GM19239 (cell line): ENCODE measurements around the gene HK1.

Source experiments
- DNase-seq: peaks from one replicate; pipeline ENCODE4 v3.0.0; 2011; ENCODE audit warnings: low spot score; ENCODE audit not compliant: insufficient read length
- FAIRE-seq: peaks from 2 replicates; lab custom pipeline; 2011; peaks lifted over from hg19 to GRCh38; lab: Jason Lieb, UNC

The HK1 gene

GRCh38 chr10:69278446-69278963, at the start of gene HK1:
Gene HK1, plus strand, starts transcription at chr10:69278496.
- FAIRE-seq = no peak
- DNase-seq = no peak

GRCh38 chr10:69229616-69229916, 48.7 kb upstream of the HK1 start:
- DNase-seq (no peak), FAIRE-seq (no peak)

- FAIRE-seq (no peak), DNase-seq (no peak)
These were observed 48.2 kb upstream of the HK1 start for GRCh38 chr10:69230128-69230527.

GRCh38 chr10:69232252-69232651, 46.0 kb upstream of the HK1 start:
- FAIRE-seq = no peak
- no peak for DNase-seq

- DNase-seq = no peak
These were observed 45.4 kb upstream of the HK1 start for GRCh38 chr10:69232736-69233480.

GRCh38 chr10:69234447-69234846, 43.8 kb upstream of the HK1 start:
- DNase-seq (no peak), FAIRE-seq (no peak)

More at GRCh38 chr10:69232736-69233480, 45.4 kb upstream of the HK1 start:
- FAIRE-seq = no peak

GRCh38 chr10:69237528-69238159, 40.7 kb upstream of the HK1 start:
- peak; percentile 95 for FAIRE-seq

GRCh38 chr10:69239136-69239535, 39.2 kb upstream of the HK1 start:
- FAIRE-seq (no peak), DNase-seq (no peak)

More at GRCh38 chr10:69237528-69238159, 40.7 kb upstream of the HK1 start:
- peak; percentile 70 for DNase-seq

GRCh38 chr10:69239816-69240434, 38.4 kb upstream of the HK1 start:
- FAIRE-seq = no peak

GRCh38 chr10:69240455-69240854, 37.8 kb upstream of the HK1 start:
- FAIRE-seq (no peak), DNase-seq (no peak)

More at GRCh38 chr10:69239816-69240434, 38.4 kb upstream of the HK1 start:
- no peak for DNase-seq

- FAIRE-seq = no peak
- no peak for DNase-seq
These were observed 36.7 kb upstream of the HK1 start for GRCh38 chr10:69241575-69241974.

GRCh38 chr10:69242040-69242851, 36.0 kb upstream of the HK1 start:
- no peak for DNase-seq
- FAIRE-seq = no peak

GRCh38 chr10:69242852-69243212, 35.5 kb upstream of the HK1 start:
- DNase-seq (no peak), FAIRE-seq (no peak)

- FAIRE-seq (no peak), DNase-seq (no peak)
These were observed 34.5 kb upstream of the HK1 start for GRCh38 chr10:69243817-69244216.

GRCh38 chr10:69246036-69246435, 32.3 kb upstream of the HK1 start:
- DNase-seq = no peak

GRCh38 chr10:69246581-69247312, 31.5 kb upstream of the HK1 start:
- no peak for DNase-seq
- FAIRE-seq = no peak

More at GRCh38 chr10:69246036-69246435, 32.3 kb upstream of the HK1 start:
- FAIRE-seq = no peak

GRCh38 chr10:69247313-69247710, 31.0 kb upstream of the HK1 start:
- FAIRE-seq = no peak
- DNase-seq = no peak

GRCh38 chr10:69248117-69248730, 30.1 kb upstream of the HK1 start:
- FAIRE-seq (no peak), DNase-seq (no peak)

GRCh38 chr10:69250041-69250440, 28.3 kb upstream of the HK1 start:
- FAIRE-seq (no peak), DNase-seq (no peak)
